ENCODE measurements around the gene AAK1. TPM values are rescaled to one million over a fixed set of nuclear protein-coding genes. Genes with fewer than 3 reads are reported as not detected.

Gene AAK1
- total and polyA plus RNA-seq, 4 experiments from 2014 or later = 27.6 to 225 (median 175) TPM

DNA sequence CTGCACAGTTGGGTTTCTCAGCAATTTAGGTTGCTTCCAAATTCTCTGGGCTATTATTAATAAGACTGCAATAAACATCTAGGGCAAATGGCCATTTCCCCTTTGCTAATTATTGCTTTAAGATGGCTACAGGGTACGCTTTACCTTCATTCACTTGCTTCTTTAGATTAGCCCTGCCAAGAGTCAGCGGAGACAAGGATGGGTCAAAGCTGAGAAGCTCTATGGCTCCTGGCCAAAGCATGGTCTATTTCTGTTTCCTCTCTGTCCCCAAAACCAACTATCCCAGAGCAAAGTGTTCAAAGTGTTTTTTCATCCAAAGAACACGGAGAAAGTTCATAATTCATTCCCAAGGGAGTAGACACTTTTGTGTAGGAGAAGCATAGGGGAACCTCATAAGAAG is 131.1 kb downstream of the AAK1 start:
- no peaks in the 10 kb centered on the region for H3K27me3 Mint-ChIP-seq
- H3K4me1 ChIP-seq (ENCODE audit: insufficient read depth, low read length) = peaks cover 4% of the 10 kb centered on the region
- H3K27ac ChIP-seq (ENCODE audit: low read depth, low read length) = no peak overlapping the region
- peaks cover 10 to 25% (median 21%) of the 10 kb centered on the region in 4 donors for H3K4me1 Mint-ChIP-seq
- H3K4me3 ChIP-seq (ENCODE audit: low read length in 2 of 2) = no peak overlapping the region
- ChIA-PET POLR2A (ENCODE audit: partially characterized antibody) (no interaction called here), CTCF (ENCODE audit: partially characterized antibody) (interaction anchor here (1.1 to 1.7 kb wide), 2 partner anchors 53 to 212 kb away, joined by 3 read pairs; no protein-coding TSS in a partner anchor)
- H3K9me3 ChIP-seq (ENCODE audit: control insufficient read depth in 1 of 2, low read length in 2 of 2) = no peaks in the 10 kb centered on the region
- peak overlapping the region in 4 of 7 donors; percentile 2 to 57 (median 17) for H3K27ac Mint-ChIP-seq
- no peak for DNase-seq
- peaks cover 86 to 97% of the 10 kb centered on the region in 2 donors for H3K36me3 Mint-ChIP-seq
- peaks cover 0 to 3% (median 0%) of the 10 kb centered on the region in 8 donors for H3K9me3 Mint-ChIP-seq
- no peaks in the 10 kb centered on the region for H3K27me3 ChIP-seq (ENCODE audit: insufficient read depth, low read length)
- peaks cover 89% of the 10 kb centered on the region for H3K36me3 ChIP-seq (ENCODE audit: insufficient read depth, low read length)
- peak overlapping the region in 1 of 8 donors; percentile 42 for H3K4me3 Mint-ChIP-seq
- intact Hi-C loops (cut with micrococcal nuclease) = no loop called here

DNA sequence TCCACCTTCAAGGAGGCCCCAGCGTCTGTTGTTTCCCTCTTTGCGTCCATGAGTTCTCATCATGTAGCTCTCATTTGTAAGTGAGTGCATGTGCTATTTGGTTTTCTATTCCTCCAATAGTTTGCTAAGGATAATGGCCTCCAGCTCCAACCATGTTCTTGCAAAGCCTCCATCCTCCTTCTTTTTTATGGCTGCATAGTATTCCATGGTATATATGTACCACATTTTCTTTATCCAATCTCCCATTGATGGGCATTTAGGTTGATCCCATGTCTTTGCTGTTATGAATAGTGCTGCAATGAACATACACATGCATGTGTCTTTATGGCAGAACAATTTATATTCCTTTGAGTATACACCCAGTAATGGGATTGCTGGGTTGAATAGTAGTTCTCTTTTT is 133.3 kb downstream of the AAK1 start:
- Histone ChIP-seq H3K4me1 (ENCODE audit: insufficient read depth, low read length) (peaks cover 4% of the 10 kb centered on the region), H3K36me3 (ENCODE audit: insufficient read depth, low read length) (peaks cover 84% of the 10 kb centered on the region), H3K4me3 (ENCODE audit: low read length in 2 of 2) (no peak overlapping the region), H3K27ac (ENCODE audit: low read depth, low read length) (no peak overlapping the region), H3K9me3 (ENCODE audit: control insufficient read depth in 1 of 2, low read length in 2 of 2) (no peaks in the 10 kb centered on the region), H3K27me3 (ENCODE audit: insufficient read depth, low read length) (no peaks in the 10 kb centered on the region)
- intact Hi-C loops (cut with micrococcal nuclease) = no loop called here
- no peak for DNase-seq
- Mint-ChIP-seq H3K27me3 (no peaks in the 10 kb centered on the region), H3K4me3 (no peak overlapping the region), H3K4me1 (peaks cover 20 to 43% (median 29%) of the 10 kb centered on the region in 4 donors), H3K27ac (peak overlapping the region in 2 of 7 donors; percentile 14 to 20), H3K36me3 (peaks cover 85 to 96% of the 10 kb centered on the region in 2 donors), H3K9me3 (peaks cover 0 to 3% (median 0%) of the 10 kb centered on the region in 8 donors)
- POLR2A ChIA-PET (ENCODE audit: partially characterized antibody) = no interaction called here
- CTCF ChIA-PET (ENCODE audit: partially characterized antibody) = interaction anchor here (0.6 to 1.3 kb wide), 3 partner anchors 55 to 140 kb away, joined by 3 to 5 read pairs (median 3); no protein-coding TSS in a partner anchor

DNA sequence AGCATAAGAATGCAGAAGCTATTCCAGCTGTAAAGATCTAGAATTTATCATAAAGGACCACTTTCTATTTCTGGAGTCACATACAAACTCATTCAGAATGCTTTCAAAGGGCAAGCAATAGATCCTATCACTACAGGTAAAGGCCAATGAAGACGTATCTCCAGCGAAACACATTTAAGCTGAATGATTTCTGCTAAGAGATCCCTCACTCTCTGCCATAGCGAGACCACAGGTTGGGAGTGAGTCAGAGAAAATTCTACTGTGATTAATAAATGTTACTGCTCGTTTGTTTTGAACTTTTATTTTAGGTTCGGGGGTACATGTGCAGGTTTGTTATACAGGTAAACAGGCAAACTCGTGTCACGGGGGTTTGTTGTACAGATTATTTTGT is 133.8 kb downstream of the AAK1 start:
- peaks cover 20 to 43% (median 29%) of the 10 kb centered on the region in 4 donors for H3K4me1 Mint-ChIP-seq
- CTCF ChIA-PET (ENCODE audit: partially characterized antibody) = interaction anchor here (0.6 to 1.3 kb wide), 2 partner anchors 56 to 96 kb away, joined by 3 to 5 read pairs; no protein-coding TSS in a partner anchor
- H3K36me3 ChIP-seq (ENCODE audit: insufficient read depth, low read length) = peaks cover 80% of the 10 kb centered on the region
- POLR2A ChIA-PET (ENCODE audit: partially characterized antibody) = no interaction called here
- H3K27me3 ChIP-seq (ENCODE audit: insufficient read depth, low read length) = no peaks in the 10 kb centered on the region
- H3K4me1 ChIP-seq (ENCODE audit: insufficient read depth, low read length) = peaks cover 4% of the 10 kb centered on the region
- peaks cover 0 to 3% (median 0%) of the 10 kb centered on the region in 8 donors for H3K9me3 Mint-ChIP-seq
- peaks cover 81 to 94% of the 10 kb centered on the region in 2 donors for H3K36me3 Mint-ChIP-seq
- intact Hi-C loops (cut with micrococcal nuclease) = no loop called here
- H3K27ac ChIP-seq (ENCODE audit: low read depth, low read length) = no peak overlapping the region
- H3K9me3 ChIP-seq (ENCODE audit: control insufficient read depth in 1 of 2, low read length in 2 of 2) = no peaks in the 10 kb centered on the region
- no peak for DNase-seq
- no peaks in the 10 kb centered on the region for H3K27me3 Mint-ChIP-seq
- H3K4me3 ChIP-seq (ENCODE audit: low read length in 2 of 2) = no peak overlapping the region
- H3K27ac Mint-ChIP-seq = peak overlapping the region in 1 of 7 donors; percentile 5
- no peak overlapping the region for H3K4me3 Mint-ChIP-seq

DNA sequence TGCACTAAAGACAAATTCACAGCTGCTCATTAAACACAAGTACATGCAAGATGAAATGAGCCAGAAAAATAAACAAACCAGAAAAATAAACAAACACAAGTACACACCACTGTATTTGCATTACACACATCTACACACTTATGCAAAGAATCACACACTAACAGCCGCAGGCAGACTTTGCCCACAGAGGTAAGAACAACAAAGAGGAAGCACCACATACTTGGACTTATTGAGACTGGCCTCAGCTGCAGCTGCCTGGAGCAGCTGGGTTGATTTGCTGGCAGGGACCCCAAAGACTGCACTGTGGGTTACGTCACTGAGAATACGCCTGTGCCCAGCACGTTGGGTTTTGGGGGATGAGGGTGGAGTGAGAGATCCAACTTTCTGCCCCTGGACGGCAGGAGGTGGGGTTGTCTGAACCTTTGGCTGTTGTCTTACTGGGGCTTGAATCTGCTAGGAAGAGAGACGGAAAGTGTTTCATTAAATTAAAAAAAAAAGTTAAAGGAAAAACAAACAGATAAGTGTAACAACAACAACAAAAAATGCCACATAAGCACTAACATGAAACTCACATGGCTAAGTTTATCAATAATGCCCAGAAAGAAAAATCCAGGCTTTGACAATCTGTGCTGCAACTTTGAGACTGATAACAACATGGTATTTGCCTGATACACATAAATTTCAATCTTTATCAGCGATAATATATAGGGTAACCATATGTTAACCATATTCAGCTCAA is 134.4 kb downstream of the AAK1 start:
- peak overlapping the region in 6 of 7 donors; percentile 5 to 61 (median 26) for H3K27ac Mint-ChIP-seq
- H3K27me3 ChIP-seq (ENCODE audit: insufficient read depth, low read length) = no peaks in the 10 kb centered on the region
- H3K27ac ChIP-seq (ENCODE audit: low read depth, low read length) = no peak overlapping the region
- POLR2A ChIA-PET (ENCODE audit: partially characterized antibody) = no interaction called here
- intact Hi-C loops (cut with micrococcal nuclease) = no loop called here
- H3K4me1 ChIP-seq (ENCODE audit: insufficient read depth, low read length) = peaks cover 4% of the 10 kb centered on the region
- H3K4me3 ChIP-seq (ENCODE audit: low read length in 2 of 2) = no peak overlapping the region
- CTCF ChIA-PET (ENCODE audit: partially characterized antibody) = interaction anchor here (1.3 kb wide), 1 partner anchor 56 kb away, joined by 3 read pairs; no protein-coding TSS in a partner anchor
- H3K9me3 ChIP-seq (ENCODE audit: control insufficient read depth in 1 of 2, low read length in 2 of 2) = no peaks in the 10 kb centered on the region
- H3K9me3 Mint-ChIP-seq = peaks cover 0 to 3% (median 0%) of the 10 kb centered on the region in 8 donors
- DNase-seq = no peak
- H3K4me3 Mint-ChIP-seq = peak overlapping the region in 1 of 8 donors; percentile 8
- peaks cover 74% of the 10 kb centered on the region for H3K36me3 ChIP-seq (ENCODE audit: insufficient read depth, low read length)
- H3K36me3 Mint-ChIP-seq = peaks cover 75 to 93% of the 10 kb centered on the region in 2 donors
- peaks cover 20 to 43% (median 29%) of the 10 kb centered on the region in 4 donors for H3K4me1 Mint-ChIP-seq
- no peaks in the 10 kb centered on the region for H3K27me3 Mint-ChIP-seq

DNA sequence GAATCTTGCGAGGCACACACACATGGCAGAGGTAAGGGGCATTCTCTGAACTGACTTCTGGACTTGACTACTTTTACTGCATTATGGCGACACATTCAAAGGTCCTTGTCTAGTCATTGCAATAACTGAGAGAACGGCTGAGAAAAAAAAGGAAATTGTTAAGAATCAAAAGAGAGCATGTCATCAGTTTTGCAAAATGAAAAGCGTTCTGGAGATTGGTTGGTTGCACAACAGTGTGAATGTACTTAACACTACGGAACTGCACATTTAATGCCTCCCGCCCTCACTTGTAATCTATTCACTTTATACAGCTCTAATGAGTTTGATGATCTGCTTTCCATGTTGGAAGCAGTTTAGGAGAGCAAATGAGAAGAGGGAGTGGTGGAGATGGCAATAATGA is 137.8 kb downstream of the AAK1 start:
- CTCF ChIA-PET (ENCODE audit: partially characterized antibody) = interaction anchor here (0.7 to 1.4 kb wide), 2 partner anchors 11 to 312 kb away, joined by 3 to 4 read pairs; no protein-coding TSS in a partner anchor
- peak overlapping the region; percentile 4 to 77 (median 57) for H3K27ac Mint-ChIP-seq
- no peak for DNase-seq
- H3K36me3 Mint-ChIP-seq = peaks cover 54 to 73% of the 10 kb centered on the region in 2 donors
- Histone ChIP-seq H3K36me3 (ENCODE audit: insufficient read depth, low read length) (peaks cover 59% of the 10 kb centered on the region), H3K27ac (ENCODE audit: low read depth, low read length) (no peak overlapping the region), H3K27me3 (ENCODE audit: insufficient read depth, low read length) (no peaks in the 10 kb centered on the region), H3K4me1 (ENCODE audit: insufficient read depth, low read length) (peaks cover 14% of the 10 kb centered on the region), H3K9me3 (ENCODE audit: control insufficient read depth in 1 of 2, low read length in 2 of 2) (no peaks in the 10 kb centered on the region), H3K4me3 (ENCODE audit: low read length in 2 of 2) (no peak overlapping the region)
- H3K9me3 Mint-ChIP-seq = peaks cover 0 to 2% (median 0%) of the 10 kb centered on the region in 8 donors
- H3K4me3 Mint-ChIP-seq = peak overlapping the region in 1 of 8 donors; percentile 15
- H3K4me1 Mint-ChIP-seq = peaks cover 28 to 49% (median 31%) of the 10 kb centered on the region in 4 donors
- POLR2A ChIA-PET (ENCODE audit: partially characterized antibody) = interaction anchor here (1.3 to 1.8 kb wide), 2 partner anchors 9 to 69 kb away, joined by 4 to 5 read pairs; partner anchors contain the start of gene NFU1
- no peaks in the 10 kb centered on the region for H3K27me3 Mint-ChIP-seq
- intact Hi-C loops (cut with micrococcal nuclease) = no loop called here

DNA sequence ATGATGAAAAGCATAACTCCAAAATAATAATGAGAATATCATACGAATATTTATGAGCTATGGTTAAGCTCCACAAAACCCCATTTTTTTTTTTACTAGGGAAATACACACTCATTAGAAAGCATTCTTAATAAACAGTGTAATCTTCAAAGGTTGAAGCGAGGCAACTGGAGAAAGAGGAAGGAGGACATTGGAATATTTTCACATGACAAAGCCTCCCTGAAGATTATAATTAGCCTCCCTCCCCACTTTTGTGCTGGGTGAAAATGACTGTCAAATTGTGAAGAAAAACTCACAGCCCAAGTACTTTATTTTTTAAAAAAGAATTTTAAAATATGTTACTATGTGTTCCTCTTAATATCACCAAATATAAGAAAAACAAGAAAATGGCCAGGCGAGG is 142.2 kb downstream of the AAK1 start:
- no peak for DNase-seq
- no peaks in the 10 kb centered on the region for H3K27me3 Mint-ChIP-seq
- no peak overlapping the region for H3K27ac ChIP-seq (ENCODE audit: low read depth, low read length)
- peak overlapping the region in 1 of 7 donors; percentile 70 for H3K27ac Mint-ChIP-seq
- H3K4me1 ChIP-seq (ENCODE audit: insufficient read depth, low read length) = peaks cover 23% of the 10 kb centered on the region
- no peak overlapping the region for H3K4me3 ChIP-seq (ENCODE audit: low read length in 2 of 2)
- CTCF ChIA-PET (ENCODE audit: partially characterized antibody) = interaction anchor here (0.7 to 1.1 kb wide), 2 partner anchors 25 to 85 kb away, joined by 3 read pairs; no protein-coding TSS in a partner anchor
- peaks cover 39 to 61% of the 10 kb centered on the region in 2 donors for H3K36me3 Mint-ChIP-seq
- no peaks in the 10 kb centered on the region for H3K27me3 ChIP-seq (ENCODE audit: insufficient read depth, low read length)
- H3K9me3 Mint-ChIP-seq = no peaks in the 10 kb centered on the region
- no peaks in the 10 kb centered on the region for H3K9me3 ChIP-seq (ENCODE audit: control insufficient read depth in 1 of 2, low read length in 2 of 2)
- intact Hi-C loops (cut with micrococcal nuclease) = no loop called here
- POLR2A ChIA-PET (ENCODE audit: partially characterized antibody) = interaction anchor here (0.6 to 1.3 kb wide), 2 partner anchors 64 to 1140 kb away, joined by 3 read pairs; partner anchors contain the start of gene NFU1
- H3K36me3 ChIP-seq (ENCODE audit: insufficient read depth, low read length) = peaks cover 55% of the 10 kb centered on the region
- H3K4me1 Mint-ChIP-seq = peaks cover 14 to 29% (median 21%) of the 10 kb centered on the region in 4 donors
- no peak overlapping the region for H3K4me3 Mint-ChIP-seq

DNA sequence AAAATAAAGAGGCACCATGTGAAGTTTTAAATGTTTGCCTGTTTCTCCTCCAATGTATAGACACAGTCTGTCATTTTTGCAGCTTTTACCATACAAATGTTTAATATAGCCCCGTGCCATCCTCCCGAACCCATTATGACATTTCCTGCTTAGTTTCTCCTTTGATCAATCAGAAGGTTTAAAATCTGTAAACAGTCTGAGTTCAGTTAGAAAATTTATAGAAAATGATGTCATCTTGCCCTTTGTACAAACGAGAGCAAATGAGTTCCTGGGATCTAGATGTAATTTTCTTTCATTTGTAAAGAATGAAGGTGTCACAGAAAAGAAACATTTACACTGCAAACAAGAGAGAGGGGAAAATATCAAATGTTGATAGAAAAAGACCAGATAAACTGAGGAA is 143.6 kb downstream of the AAK1 start:
- CTCF ChIA-PET (ENCODE audit: partially characterized antibody) = no interaction called here
- peaks cover 12 to 21% (median 17%) of the 10 kb centered on the region in 4 donors for H3K4me1 Mint-ChIP-seq
- POLR2A ChIA-PET (ENCODE audit: partially characterized antibody) = interaction anchor here (1.3 kb wide), 1 partner anchor 63 kb away, joined by 3 read pairs; the partner anchor contains the start of gene NFU1
- peaks cover 37 to 58% of the 10 kb centered on the region in 2 donors for H3K36me3 Mint-ChIP-seq
- peaks cover 56% of the 10 kb centered on the region for H3K36me3 ChIP-seq (ENCODE audit: insufficient read depth, low read length)
- no peak overlapping the region for H3K4me3 ChIP-seq (ENCODE audit: low read length in 2 of 2)
- no peak overlapping the region for H3K27ac ChIP-seq (ENCODE audit: low read depth, low read length)
- H3K27me3 Mint-ChIP-seq = no peaks in the 10 kb centered on the region
- peak overlapping the region in 5 of 8 donors; percentile 4 to 67 (median 25) for H3K4me3 Mint-ChIP-seq
- peak overlapping the region; percentile 38 to 93 (median 80) for H3K27ac Mint-ChIP-seq
- no peaks in the 10 kb centered on the region for H3K9me3 Mint-ChIP-seq
- intact Hi-C loops (cut with micrococcal nuclease) = no loop called here
- DNase-seq = peak in 3 of 5 donors; percentile 16 to 41 (median 19)
- peaks cover 23% of the 10 kb centered on the region for H3K4me1 ChIP-seq (ENCODE audit: insufficient read depth, low read length)
- no peaks in the 10 kb centered on the region for H3K9me3 ChIP-seq (ENCODE audit: control insufficient read depth in 1 of 2, low read length in 2 of 2)
- no peaks in the 10 kb centered on the region for H3K27me3 ChIP-seq (ENCODE audit: insufficient read depth, low read length)
